ENCODE measurements around the gene CDC42BPA.

- no peak for TF ChIP-seq GATA3 (IDR thresholded peaks at IDR 0.05; ENCODE audit: low read depth, low read length)
- no peak for TF ChIP-seq GATA2 (IDR thresholded peaks at IDR 0.05; ENCODE audit: low read depth, low read length)
These were observed 126.7 kb downstream of the CDC42BPA start for GRCh38 chr1:227191607-227192006.

Measured in SH-SY5Y (cell line).